ENCODE results near the gene PHYH.
"Not testable (repeated sequence)": the region's sequence is repeated elsewhere in the genome, so short reads cannot be mapped to it uniquely, and the experiment has no call there.

PHYH gene
- total RNA-seq = 11.0 to 16.3 reads per million in 2 donors

- DNase-seq = peak; percentile 80
These were observed at the start of gene PHYH for GRCh38 chr10:13299437-13300287. PHYH (minus strand) TSS chr10:13300064; CDS start chr10:13300042, 22 bp downstream.

GRCh38 chr10:13348216-13349017 is 48.6 kb upstream of the PHYH start, which contains the start of gene SEPHS1:
SEPHS1 (minus strand) TSS chr10:13348293; CDS start chr10:13344950, 3,343 bp downstream.
- peak; percentile 66 for DNase-seq

DNA sequence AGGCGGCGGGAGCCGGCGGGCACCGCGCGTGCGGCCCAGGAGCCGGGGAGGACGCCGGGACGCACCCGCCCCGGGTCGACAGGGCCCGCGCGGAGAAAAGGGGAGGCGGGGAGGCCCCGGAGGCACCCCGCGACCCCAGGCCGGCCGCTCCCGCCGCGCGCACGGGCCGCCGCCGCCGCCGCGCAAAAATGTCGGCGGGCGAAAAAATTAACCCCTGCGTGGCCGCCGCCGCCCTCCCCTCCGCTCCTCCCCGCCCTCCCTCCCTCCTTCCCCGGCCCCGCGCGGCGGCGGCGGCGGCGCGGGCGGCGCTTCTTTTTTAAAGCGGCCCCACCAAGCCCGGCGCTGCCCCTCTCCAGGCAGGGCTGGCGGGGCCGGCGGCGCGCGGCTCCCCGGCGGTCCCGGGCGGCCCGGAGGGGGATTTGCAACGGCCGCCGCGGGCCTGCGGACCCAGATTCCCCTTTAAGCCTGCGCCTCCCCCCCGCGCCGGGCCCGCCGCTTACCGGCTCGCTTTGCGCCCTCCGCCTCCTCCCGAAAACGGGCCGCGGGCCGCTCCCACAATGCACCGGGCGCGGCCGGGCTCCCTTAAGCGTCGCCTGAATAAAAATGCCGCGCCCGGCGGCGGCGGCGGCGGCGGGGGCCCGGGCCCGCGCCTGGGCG is 47.8 kb upstream of the PHYH start:
- DNase-seq = peak; percentile 77

GRCh38 chr10:13347043-13347499 is 47.2 kb upstream of the PHYH start:
- DNase-seq = no peak

DNA sequence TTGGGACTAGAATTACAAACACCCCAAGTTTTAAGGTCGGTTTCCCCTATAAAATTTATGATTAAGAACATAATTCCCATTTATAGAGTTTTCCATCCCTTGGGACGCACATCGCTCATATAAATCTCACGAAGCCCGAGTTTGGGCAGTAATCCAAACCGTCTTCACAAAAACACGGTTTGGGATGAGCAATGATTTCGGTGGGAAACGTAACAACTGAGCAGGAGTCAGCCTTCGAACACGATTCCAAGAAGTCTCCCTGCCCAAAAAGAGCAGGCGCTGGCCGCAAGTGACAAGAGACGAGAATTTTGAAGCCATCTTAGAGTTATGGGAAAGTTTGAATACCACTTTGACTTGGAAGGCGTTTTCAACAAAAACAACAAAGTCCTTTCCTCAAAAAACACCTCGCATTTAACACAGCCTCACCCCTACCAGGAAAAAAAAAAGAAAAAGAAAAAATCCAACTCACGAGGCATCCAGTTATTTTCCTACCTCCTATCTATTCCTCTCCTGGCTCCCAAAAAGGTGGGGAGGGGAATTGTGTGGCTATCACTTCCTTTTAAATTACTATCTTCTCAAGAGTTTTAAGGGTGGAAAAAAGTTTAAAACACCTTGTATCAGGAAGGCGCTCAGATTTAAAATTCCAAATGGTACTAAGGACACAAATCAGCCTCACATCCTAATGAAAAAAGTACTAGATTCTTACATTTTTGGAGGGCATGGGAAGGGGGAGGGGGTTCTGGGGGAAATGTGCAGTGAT is 46.6 kb upstream of the PHYH start:
- no peak for DNase-seq

GRCh38 chr10:13340626-13341376 is 40.9 kb upstream of the PHYH start:
- no peak for DNase-seq

DNA sequence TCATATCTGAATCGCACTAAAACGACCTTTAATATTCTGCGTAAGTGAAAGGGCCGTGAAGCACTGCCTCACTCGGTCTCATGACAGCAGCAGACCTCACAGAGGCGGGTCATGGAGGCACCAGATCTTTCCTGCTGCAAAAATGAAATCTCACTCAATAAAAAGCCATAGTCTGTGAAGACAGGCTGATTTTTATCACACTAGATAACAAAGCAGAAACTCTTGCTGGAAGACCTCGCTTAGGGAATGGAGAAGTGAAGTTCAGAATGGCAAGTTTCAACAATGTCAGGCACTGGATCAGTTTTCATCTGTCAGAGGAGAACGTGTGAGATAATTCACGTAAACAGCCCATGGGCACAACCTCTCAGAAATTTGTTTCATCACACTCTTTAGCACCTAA is 40.2 kb upstream of the PHYH start:
- DNase-seq = no peak

GRCh38 chr10:13338390-13339110 is 38.7 kb upstream of the PHYH start:
- no peak for DNase-seq

DNA sequence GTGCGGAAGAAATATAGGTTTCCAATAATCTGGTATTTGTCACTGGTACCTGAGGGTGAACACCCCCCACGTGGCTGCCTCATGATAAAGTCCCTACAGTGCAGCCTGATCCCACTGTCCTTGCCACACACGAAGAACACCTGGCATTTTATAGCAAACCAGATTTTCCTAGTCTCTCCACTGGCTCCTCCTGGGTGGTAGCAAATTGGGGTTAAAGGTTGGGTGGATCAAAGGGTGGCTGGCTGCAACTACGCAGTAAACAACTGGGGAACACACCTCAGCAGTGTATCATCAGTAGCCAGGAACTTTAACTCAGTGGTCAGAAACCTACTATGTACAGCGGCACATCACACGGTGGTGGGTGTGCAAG is 37.9 kb upstream of the PHYH start:
- no peak for DNase-seq

- DNase-seq = no peak
These were observed 37.4 kb upstream of the PHYH start for GRCh38 chr10:13337128-13337826.

GRCh38 chr10:13335881-13336280 is 36.0 kb upstream of the PHYH start:
- DNase-seq = no peak

DNA sequence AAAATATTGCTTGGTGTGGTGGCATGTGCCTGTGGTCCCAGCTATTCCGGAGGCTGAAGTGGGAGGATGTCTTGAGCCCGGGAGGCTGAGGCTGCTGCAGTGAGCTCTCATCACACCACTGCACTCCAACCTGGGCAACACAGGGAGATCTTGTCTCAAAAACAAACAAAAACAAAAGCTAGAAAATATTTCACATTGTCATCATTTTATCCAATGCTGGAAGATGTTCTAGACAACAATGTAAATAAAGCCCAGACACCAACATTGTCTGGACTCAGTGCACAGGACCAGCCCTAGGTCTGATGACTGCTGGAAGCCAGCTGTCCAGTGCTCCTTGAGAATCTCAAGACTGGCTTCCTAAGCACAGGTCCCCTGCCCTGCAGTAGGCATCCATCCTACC is 34.7 kb upstream of the PHYH start:
- no peak for DNase-seq

GRCh38 chr10:13331646-13332045 is 31.8 kb upstream of the PHYH start:
- no peak for DNase-seq

DNA sequence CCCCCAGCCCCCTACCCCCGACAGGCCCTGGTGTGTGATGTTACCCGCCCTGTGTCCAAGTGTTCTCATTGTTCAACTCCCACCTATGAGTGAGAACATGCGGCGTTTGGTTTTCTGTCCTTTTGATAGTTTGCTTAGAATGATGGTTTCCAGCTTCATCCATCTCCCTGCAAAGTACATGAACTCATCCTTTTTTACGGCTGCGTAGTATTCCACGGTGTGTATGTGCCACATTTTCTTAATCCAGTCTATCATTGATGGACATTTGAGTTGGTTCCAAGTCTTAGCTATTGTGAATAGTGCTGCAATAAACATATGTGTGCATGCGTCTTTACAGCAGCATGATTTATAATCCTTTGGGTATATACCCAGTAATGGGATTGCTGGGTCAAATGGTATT is 31.1 kb upstream of the PHYH start:
- not testable (repeated sequence) for DNase-seq

GRCh38 chr10:13329565-13329964 is 29.7 kb upstream of the PHYH start:
- DNase-seq = no peak

GRCh38 chr10:13328613-13329012 is 28.7 kb upstream of the PHYH start:
- no peak for DNase-seq

DNA sequence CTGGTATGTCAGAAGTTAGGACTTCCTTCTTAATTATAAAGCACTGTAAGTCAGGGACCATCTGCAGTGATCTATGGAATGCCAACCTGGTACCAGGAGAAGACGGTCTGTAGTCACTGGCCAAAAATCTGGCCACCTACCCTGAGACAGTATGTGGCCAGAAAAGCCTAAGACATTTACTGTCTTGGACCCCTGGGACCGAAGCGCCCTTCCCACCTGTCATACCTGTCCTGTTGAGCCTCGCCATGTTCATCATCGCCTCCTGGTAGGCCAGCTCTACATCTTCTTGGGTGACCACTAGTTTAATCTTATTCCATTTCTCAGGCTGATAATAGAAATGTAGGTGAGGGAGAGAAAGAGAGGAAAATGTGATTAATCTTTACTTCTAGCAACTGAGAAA is 28.3 kb upstream of the PHYH start:
- no peak for DNase-seq

- DNase-seq = no peak
These were observed 27.7 kb upstream of the PHYH start for GRCh38 chr10:13327534-13327933.

GRCh38 chr10:13322615-13323148 is 22.8 kb upstream of the PHYH start:
- DNase-seq = no peak

DNA sequence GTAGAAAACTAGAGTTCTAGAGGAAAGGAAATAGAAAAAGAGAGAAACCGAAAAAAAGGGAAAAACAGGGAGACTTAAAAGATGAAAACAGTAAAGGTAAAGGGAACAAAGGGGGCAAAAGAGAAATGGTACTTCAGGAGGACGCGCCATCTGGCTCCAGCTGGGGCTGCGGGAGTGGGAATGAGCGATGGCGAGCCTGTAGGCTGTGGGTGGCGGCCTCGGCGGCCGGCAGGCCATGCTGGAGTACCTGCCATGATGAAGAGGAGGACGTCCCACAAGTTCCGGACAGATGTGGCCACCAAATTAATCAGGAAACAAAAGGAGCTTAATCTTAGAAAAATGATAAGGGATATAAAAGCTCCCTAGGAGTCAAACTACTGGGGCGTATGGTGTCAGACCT is 21.7 kb upstream of the PHYH start:
- DNase-seq = no peak

All from activated gamma-delta T cell (primary cell).